GM21576 (cell line): ENCODE measurements around the gene RARB.
A peak's percentile ranks its signal among the peaks of the same experiment; 100 is the strongest.

Source experiments
- ATAC-seq: cut with Tn5 transposase; IDR thresholded peaks from one replicate; pipeline ENCODE4 v1.9.1; 2021; ENCODE audit warnings: mild to moderate bottlenecking, moderate library complexity; ENCODE audit not compliant: unreplicated experiment

The RARB gene

DNA sequence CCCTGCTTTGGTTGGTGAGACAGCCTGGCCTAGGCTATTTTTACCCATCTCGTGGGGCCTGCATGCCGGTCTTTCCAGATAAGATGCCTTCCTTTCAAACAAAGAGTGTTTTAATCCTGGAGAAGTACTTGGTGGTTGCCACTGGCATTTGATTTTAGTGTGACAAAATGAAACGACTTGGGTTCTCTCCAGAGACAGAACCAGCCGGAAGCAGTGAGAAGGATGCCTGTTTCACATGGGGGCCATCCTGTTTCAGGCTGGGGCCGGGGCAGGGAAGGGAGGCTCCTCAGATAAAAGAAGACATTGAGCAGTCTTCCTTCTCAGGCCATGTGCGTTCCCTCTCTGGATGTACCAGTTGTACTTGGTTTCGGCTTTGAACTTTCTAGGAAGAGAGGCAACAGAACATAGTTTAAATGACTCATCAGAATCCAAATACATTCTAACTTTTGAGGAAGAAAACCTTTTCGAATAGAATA lies 161.8 kb downstream of the RARB start:
- no peak for ATAC-seq

DNA sequence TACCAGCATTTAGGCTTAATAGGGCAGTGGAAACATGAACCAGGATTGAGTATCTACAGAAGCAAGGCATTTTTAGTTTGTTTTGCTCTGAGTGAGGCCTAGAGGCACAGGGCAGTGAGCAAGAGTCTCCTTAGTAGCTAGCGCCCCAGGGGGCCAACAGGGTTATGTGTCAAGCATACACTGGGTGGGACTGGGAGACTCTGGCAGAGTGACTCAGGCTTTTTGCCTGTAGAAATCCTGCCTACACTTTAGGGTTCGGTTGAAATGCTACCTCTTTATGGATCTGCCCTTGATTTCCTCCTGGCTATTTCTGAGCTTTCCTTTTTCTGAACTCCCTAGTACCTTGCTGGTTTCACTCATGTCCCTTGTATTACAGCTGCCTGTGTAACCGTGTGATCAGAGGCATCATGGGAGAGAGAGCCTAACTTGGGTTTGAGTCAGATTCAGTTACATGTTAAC lies 164.5 kb downstream of the RARB start:
- no peak for ATAC-seq

DNA sequence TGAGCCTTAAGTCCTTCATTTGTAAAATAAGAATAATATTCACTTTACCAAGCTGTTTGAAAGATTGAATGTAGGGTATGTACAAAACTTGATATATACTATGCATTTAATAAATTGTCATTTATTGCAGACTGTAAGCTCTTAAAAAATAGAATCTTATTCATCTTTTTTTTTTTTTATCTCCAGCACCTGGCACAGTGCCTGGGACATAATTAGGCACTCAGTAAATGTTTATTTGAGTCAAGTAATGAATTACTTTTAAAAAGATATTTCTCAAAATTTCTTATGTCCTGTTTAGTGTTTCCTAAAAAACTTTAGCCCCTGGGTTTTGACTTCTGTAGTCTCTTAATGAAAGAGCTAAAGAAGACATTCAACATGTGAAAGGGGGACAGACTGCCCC lies 164.9 kb downstream of the RARB start:
- no peak for ATAC-seq

DNA sequence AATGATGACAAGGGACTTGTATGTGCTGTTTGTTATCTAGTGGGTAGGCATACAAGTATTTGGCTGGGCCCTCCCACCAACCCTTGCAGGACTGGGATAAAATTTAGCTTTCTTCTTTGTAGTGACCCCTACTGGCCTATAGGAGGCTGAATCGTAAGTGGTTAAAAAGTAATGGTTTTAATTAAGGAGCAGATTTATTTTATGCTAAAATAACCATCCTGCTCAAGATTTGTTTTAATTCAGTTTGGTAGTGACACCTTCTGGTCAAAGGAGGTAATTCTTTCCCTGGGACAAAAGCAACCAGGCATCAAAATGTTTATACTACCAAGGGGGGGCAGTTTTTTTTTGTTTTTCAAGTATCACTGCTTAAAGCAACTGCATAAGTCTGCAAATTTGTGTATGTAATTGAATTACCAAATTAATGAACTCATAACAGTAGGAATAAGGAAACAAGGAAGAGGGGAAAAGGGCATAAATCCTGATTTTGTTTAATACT lies 166.0 kb downstream of the RARB start:
- ATAC-seq: peak; percentile 32

DNA sequence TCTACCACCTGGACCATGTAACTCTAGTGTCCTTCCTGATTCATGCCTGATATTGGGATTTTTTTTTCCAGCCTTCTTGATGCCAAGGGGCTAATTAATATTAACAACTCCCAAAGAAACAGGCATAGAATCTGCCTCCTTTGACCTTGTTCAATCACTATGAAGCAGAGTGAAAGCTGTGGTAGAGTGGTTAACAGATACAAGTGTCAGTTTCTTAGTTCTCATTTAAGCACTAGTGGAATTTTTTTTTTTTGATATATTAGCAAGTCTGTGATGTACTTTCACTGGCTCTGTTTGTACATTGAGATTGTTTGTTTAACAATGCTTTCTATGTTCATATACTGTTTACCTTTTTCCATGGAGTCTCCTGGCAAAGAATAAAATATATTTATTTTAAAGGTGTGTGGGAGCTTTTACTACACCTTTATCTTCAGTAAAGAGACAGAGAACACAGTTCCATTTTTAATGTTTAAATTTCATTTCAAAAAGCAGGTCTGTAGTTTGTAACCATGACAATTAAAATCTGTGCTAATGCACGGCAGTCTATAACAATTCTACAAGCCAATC lies 169.6 kb downstream of the RARB start:
- ATAC-seq: no peak

DNA sequence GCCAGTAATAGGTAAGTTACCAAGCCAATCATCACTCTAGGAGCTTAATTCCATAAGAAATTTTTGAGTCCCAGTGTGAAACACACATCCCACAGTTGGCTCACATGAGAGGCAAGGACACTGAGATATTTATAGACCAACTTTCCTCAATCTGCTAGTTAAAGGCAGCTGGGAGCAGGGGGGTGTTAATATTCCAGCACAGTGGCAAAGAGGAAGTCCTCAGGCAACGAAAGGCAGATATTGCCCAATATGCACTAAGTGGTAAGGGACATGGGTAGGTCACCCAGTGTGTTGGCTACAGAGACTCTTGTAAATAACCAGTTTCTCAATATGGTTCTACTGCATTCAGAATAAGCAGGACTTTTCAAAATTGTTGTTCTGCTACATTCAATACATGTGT lies 175.6 kb downstream of the RARB start:
- ATAC-seq: no peak

DNA sequence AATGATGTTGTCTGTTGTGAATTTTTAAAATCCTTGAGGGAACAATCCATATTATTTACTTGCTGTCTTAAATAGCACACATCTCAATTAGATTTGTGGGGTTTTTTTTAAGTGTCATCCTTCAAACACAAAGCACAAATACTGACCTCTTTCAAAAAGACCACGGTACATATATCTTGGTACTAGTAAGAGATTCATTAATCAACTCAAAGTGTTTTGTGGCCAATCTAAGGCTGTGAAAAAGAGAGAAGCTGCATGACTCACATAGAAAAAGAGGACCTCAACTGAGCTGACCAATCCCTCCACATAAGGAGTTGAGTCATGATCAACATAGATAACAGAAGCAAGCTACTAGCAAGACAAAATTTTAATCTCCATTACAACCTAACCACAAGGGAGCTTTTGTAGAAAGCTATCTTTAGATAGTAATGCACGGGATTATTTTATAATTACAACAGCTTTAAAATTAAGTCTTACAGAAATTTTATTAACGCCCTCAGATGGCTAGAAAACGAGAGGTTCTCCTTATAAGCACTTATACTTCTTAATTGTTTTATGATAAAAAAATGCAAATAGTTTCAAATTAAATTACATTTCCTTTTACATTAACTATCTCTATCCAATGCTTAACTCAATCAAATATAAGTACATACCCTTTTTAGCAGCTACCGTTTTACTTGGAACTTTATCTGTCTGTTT lies 176.2 kb downstream of the RARB start:
- no peak for ATAC-seq

DNA sequence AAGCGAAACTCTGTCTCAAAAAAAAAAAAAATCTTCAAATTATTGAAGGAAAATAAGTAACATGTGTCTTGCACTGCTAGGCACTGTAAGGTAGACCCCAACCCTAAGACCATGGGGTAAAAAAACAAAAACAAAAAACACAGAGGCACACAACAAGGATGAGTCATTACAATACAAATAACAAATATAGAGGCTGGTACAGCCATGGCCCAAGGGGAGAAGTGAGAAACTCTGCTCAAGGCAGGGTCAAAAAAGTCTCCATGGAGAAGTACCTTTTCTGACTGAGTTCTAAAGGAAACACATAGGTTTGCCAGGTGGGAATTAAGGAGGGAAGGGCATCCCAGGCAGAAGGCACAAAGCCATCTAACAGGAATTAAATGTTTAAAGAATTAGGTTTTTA lies 182.1 kb downstream of the RARB start:
- no peak for ATAC-seq

DNA sequence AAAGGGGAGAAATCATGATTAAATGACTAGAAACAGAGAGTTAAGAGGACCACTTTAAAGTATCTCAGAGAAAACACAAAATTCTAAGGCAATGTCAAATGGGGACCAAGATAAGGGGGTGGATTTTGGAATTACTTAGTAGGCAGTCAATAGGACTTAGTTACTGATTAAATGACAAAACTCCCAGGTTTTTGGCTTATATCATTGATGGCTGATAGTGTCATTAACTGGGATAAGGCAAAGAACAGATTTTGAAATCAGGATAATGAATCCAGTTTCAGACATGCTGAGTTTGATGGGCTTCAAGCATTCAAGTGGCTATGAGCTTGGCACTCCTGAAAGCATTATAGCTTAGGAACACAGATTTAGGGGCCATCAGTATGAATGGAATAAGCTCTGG lies 182.7 kb downstream of the RARB start:
- no peak for ATAC-seq

DNA sequence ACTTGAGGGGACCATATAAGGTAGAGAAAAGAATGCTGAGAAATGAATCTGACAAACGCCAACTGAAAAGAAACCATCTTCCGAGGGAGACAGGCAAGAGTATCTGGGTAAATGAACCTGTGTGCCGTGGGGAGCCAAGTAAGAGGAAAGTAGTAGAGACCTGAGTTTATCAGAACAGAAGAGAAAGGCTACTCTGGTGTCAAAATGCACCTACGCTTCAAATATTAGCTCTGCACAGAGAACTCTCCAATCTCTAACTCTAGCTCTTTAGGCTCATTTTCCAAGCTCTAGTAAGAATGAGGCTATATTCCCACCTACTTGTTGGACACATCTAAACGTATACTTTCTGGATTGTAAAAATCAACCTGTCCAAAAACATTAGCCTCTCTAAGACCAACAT lies 183.1 kb downstream of the RARB start:
- ATAC-seq: no peak

DNA sequence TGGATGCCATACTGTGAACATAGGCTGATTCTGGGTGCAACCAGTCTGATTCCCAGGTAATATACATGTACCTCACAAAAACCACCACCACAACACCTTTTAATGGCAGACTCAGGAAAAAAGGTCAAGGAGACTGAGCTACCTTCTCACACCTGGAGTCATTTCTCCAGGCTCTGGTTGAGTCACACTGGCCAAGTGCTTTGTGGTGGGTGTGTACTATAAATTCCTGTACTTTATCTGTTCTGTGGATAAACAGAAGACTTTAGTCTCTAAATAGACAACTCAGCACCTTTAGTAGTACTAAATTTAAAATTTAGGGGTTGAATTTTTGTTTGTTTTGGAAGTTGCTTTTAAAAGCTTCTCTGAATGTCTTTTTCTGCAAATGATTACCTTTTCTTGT lies 190.0 kb downstream of the RARB start:
- no peak for ATAC-seq

DNA sequence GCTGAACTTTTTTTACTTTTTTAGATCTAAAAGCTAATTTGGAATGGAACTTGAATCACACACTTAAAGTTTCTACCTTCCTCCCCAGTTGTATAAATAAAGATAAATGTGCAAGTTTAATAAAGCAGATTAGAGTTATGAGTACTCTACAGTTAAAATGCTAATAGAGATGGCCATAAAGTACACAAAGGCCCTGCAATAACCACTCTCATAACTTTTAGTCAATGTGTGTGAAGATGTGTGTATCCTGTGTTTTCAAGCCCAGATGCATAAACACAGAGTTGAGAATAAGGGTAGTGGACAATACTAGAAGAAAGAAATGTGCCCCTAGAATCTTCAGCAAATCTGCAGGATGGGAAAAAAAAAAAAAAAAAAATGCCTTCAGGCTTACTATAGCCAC lies 191.3 kb downstream of the RARB start:
- no peak for ATAC-seq

DNA sequence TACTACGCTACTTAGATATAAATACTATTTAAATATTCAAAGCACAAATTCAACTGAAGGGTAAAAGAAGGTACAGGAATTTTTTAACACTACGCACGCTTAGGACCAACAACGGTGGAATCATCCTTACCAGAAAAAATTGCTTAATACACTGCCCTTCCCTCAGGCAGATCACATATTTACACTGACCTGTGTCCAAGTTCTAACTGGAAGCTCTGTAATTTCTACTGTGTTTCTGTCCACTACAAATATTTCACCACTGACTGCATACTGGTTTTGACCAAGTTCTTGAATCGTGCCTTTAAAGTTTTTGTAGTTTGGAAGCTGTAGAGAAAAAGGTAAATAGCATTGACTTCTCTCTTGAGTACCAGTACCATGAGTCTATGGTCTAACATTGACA lies 192.4 kb downstream of the RARB start:
- no peak for ATAC-seq

DNA sequence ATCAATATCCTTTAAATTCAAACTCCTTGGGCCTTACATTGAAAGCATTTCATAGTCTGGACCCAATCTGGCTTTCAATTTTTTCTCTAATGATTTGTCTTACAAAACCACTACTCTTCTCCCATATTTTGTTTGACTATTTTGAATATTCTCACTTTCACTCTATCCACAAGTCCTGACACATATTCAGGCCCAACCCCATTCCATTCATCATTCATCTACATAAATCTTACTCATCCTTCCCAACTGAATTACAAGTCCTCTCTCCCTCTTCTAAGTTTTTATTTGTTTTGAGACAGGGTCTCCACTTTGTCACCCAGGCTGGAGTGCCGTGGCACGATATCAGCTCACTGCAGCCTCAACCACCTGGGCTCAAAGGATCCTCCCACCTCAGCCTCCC lies 193.0 kb downstream of the RARB start:
- no peak for ATAC-seq

DNA sequence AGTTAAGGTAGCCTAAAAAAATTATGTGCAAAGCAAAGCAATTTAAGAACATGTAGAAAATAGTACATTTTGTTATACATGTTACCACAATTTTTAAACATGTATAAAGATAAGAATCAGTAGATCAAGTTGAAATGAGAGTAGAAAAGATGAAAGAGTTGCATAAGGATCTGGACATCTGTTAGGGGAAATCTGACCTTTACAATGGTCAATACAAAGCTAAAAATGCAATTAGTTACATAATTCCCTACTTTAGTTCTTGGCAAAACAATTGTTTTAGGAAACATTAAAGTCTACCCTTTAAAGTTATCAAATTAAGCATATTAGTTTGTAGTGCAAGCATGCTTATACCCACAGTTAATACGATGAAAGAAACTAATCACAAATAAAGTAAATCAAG lies 203.9 kb downstream of the RARB start:
- ATAC-seq: no peak

DNA sequence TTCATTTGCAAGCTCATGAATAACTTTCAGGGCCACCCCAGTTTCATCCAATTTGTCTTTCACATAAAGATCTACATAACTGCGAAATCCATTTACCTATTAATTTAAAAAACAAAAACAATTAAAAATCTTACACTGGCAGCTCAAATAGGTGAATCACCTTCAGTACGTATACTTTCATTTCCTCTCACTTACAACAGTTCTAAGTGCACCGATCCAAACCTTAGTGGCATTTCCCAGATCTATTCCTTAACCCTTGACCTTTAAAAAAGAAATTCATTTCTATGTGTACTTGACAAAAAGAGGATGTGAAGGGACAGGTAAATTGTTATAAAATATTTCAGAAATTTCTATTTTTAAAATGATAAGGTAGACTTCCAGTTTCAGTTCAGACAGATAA lies 205.9 kb downstream of the RARB start:
- ATAC-seq: peak; percentile 44

DNA sequence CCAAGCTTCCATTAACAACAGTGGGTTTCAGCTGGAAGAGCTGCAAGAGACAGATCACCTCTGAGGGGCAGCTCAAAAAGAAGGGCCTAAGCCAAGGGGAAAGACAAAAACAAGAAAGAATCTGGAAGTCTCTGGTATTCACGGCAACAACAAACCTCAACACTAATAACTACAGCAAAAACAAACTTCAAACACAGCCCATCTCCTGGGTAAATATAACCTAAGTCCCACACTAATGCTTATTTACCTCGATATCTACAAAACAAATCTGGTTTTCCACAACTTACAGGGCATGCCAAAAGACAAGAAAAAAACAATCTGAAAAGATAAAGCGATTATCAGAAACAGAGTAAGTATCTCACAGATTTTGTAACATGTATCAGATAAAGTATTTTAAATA lies 207.0 kb downstream of the RARB start:
- ATAC-seq: no peak
